ENCODE results near the gene DNASE1L2. TPM values are rescaled to one million over a fixed set of nuclear protein-coding genes. Genes with fewer than 3 reads are reported as not detected.

Gene DNASE1L2
- total RNA-seq, 1 experiment from 2014 or later, result 1.5 TPM

DNA sequence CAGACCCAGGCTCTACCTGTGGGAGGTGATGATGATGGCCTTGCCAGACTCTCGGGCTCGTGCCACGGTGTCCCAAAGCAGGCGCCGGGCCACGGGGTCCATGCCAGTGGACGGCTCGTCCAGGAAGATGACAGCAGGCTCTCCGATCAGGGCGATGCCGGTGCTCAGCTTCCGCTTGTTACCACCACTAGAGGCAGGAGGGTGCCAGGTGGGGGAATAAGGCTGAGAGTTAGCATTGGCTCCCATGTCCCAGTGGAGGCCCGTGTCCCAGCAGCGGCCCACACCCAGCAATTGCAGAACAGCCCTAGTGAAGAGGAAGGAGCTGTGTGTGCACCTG is 42.0 kb downstream of the DNASE1L2 start:
- no TSS peak for BruUV-seq (replicated peaks)
- no peak overlapping the region for H3K27ac Mint-ChIP-seq (ENCODE audit: low read depth, unreplicated experiment)
- H3K4me1 Mint-ChIP-seq (ENCODE audit: insufficient read depth, unreplicated experiment), result no peaks in the 10 kb centered on the region
- TF ChIP-seq, protein P1, sequence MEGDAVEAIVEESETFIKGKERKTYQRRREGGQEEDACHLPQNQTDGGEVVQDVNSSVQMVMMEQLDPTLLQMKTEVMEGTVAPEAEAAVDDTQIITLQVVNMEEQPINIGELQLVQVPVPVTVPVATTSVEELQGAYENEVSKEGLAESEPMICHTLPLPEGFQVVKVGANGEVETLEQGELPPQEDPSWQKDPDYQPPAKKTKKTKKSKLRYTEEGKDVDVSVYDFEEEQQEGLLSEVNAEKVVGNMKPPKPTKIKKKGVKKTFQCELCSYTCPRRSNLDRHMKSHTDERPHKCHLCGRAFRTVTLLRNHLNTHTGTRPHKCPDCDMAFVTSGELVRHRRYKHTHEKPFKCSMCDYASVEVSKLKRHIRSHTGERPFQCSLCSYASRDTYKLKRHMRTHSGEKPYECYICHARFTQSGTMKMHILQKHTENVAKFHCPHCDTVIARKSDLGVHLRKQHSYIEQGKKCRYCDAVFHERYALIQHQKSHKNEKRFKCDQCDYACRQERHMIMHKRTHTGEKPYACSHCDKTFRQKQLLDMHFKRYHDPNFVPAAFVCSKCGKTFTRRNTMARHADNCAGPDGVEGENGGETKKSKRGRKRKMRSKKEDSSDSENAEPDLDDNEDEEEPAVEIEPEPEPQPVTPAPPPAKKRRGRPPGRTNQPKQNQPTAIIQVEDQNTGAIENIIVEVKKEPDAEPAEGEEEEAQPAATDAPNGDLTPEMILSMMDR (IDR thresholded peaks at IDR 0.05; ENCODE audit: unreplicated experiment), result no peak
- peaks cover 6% of the 10 kb centered on the region for H3K36me3 Mint-ChIP-seq (ENCODE audit: insufficient read depth, unreplicated experiment)
- POLR2A ChIA-PET, result no interaction called here
- H3K27me3 Mint-ChIP-seq (ENCODE audit: insufficient read depth, unreplicated experiment), result peaks cover 23% of the 10 kb centered on the region
- H3K4me3 Mint-ChIP-seq (ENCODE audit: unreplicated experiment), result no peak overlapping the region
- CTCF ChIA-PET, result no interaction called here
- no peak for DNase-seq (ENCODE audit: unreplicated experiment)
- no peaks in the 10 kb centered on the region for H3K9me3 Mint-ChIP-seq (ENCODE audit: unreplicated experiment)
- intact Hi-C loops (cut with micrococcal nuclease), result no loop called here

DNA sequence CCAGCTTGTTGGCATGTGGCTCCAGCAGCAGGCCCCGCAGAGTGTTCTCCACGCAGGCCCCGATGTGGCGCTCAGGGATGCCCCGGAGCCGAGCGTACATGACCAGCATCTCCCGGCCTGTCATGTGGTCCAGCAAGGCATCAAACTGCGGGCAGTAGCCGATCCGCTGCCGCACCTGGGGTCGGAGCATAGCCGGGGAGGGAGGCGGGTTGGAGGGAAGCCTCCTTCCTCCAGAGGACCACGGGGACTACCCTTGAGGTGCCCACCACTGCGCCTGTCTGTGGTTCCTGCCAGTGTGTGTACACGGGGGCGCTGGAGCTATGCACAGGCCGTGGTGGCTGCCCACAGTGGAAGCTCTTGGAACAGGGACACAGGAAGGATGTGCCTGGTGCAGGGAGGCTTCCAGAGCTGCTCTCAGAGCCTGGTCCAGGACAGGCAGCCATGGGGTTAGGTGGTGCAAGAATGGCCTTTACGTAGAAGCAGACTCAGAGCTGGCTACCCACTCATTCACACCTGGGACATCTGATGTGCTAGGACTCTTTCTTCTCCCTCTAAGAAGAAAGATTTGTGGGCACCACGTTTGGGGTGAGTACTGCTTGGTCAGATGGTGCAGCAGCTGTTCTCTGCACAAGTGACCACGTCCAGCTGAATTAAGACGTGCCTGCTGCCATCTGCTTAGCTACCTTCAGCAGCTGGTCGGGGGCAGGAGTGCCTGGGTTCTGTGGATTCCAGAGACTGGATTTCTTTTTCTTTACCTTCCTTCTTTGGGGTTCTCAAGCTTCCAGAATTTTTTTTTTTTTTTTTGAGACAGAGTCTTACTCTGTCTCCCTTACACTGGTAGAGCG is 42.9 kb downstream of the DNASE1L2 start:
- TF ChIP-seq, protein P1 (IDR thresholded peaks at IDR 0.05; ENCODE audit: unreplicated experiment), result no peak
- H3K9me3 Mint-ChIP-seq (ENCODE audit: unreplicated experiment), result no peaks in the 10 kb centered on the region
- H3K27me3 Mint-ChIP-seq (ENCODE audit: insufficient read depth, unreplicated experiment), result peaks cover 23% of the 10 kb centered on the region
- no peaks in the 10 kb centered on the region for H3K4me1 Mint-ChIP-seq (ENCODE audit: insufficient read depth, unreplicated experiment)
- intact Hi-C loops (cut with micrococcal nuclease), result no loop called here
- POLR2A ChIA-PET, result no interaction called here
- peaks cover 6% of the 10 kb centered on the region for H3K36me3 Mint-ChIP-seq (ENCODE audit: insufficient read depth, unreplicated experiment)
- no TSS peak for BruUV-seq (replicated peaks)
- CTCF ChIA-PET, result interaction anchor here (0.6 kb wide), 1 partner anchor 61 kb away, joined by 3 read pairs; the partner anchor contains the start of gene ABCA3
- DNase-seq (ENCODE audit: unreplicated experiment), result no peak
- no peak overlapping the region for H3K4me3 Mint-ChIP-seq (ENCODE audit: unreplicated experiment)
- H3K27ac Mint-ChIP-seq (ENCODE audit: low read depth, unreplicated experiment), result no peak overlapping the region

DNA sequence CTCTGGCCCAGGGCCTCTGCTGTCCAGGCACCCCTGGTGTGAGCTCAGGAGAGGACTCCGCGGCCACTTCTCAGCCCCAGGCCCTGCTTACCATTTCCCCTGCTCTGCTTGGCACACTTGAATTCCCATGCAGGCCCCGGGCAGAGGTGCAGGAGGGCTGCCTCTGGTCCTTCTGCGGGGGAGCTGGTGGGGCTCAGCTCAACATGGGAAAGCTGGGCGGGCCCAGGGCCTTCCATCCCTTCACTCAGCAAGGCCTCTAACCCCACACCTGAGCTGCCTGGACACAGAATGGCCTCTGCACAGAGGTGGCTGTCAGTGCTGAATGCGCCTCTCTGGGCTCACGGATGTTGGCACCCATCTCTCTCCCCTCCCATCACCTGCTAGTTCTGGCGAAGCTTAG is 44.2 kb downstream of the DNASE1L2 start:
- POLR2A ChIA-PET, result no interaction called here

DNA sequence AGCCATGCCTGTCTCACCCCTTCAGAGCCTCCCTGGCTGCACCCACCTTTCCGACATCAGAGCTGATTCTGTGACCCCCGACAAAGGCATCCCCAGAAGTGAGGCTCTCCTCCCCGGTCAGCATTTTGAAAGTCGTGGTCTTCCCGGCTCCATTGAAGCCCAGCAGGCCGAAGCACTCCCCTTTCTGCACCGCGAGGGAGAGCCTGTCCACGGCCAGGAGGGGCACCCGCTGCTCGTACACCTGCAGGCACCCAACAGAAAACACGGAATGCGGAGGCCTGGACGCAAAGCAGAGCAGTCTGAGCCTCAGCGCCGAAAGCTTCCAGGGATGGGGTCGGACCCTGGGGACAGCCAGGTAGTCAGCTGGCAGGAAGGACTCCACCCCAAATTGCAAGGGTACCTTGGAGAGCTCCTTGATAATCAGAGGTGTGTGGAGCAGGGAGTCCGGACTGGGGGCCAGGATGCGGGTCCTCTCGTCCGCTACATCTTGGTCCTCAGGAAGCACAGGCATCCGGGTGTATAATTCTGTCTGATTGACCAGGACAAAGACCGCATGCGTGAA is 44.8 kb downstream of the DNASE1L2 start:
- CTCF ChIA-PET, result interaction anchor here (1.1 kb wide), 1 partner anchor 44 kb away, joined by 4 read pairs; no protein-coding TSS in a partner anchor

More for the DNA sequence above, 44.2 kb downstream of the DNASE1L2 start:
- no peak for DNase-seq (ENCODE audit: unreplicated experiment)
- H3K27me3 Mint-ChIP-seq (ENCODE audit: insufficient read depth, unreplicated experiment), result peaks cover 23% of the 10 kb centered on the region
- no peak overlapping the region for H3K4me3 Mint-ChIP-seq (ENCODE audit: unreplicated experiment)
- TF ChIP-seq, protein P1 (IDR thresholded peaks at IDR 0.05; ENCODE audit: unreplicated experiment), result no peak
- H3K4me1 Mint-ChIP-seq (ENCODE audit: insufficient read depth, unreplicated experiment), result no peaks in the 10 kb centered on the region
- CTCF ChIA-PET, result no interaction called here
- H3K9me3 Mint-ChIP-seq (ENCODE audit: unreplicated experiment), result no peaks in the 10 kb centered on the region
- no peak overlapping the region for H3K27ac Mint-ChIP-seq (ENCODE audit: low read depth, unreplicated experiment)
- H3K36me3 Mint-ChIP-seq (ENCODE audit: insufficient read depth, unreplicated experiment), result peaks cover 6% of the 10 kb centered on the region
- BruUV-seq (replicated peaks), result no TSS peak
- intact Hi-C loops (cut with micrococcal nuclease), result no loop called here

More for the DNA sequence above, 44.8 kb downstream of the DNASE1L2 start:
- H3K36me3 Mint-ChIP-seq (ENCODE audit: insufficient read depth, unreplicated experiment), result peaks cover 6% of the 10 kb centered on the region
- intact Hi-C loops (cut with micrococcal nuclease), result no loop called here
- BruUV-seq (replicated peaks), result no TSS peak
- TF ChIP-seq, protein P1 (IDR thresholded peaks at IDR 0.05; ENCODE audit: unreplicated experiment), result no peak
- POLR2A ChIA-PET, result no interaction called here
- peaks cover 23% of the 10 kb centered on the region for H3K27me3 Mint-ChIP-seq (ENCODE audit: insufficient read depth, unreplicated experiment)
- no peak for DNase-seq (ENCODE audit: unreplicated experiment)
- no peaks in the 10 kb centered on the region for H3K9me3 Mint-ChIP-seq (ENCODE audit: unreplicated experiment)
- H3K4me3 Mint-ChIP-seq (ENCODE audit: unreplicated experiment), result no peak overlapping the region
- no peak overlapping the region for H3K27ac Mint-ChIP-seq (ENCODE audit: low read depth, unreplicated experiment)
- no peaks in the 10 kb centered on the region for H3K4me1 Mint-ChIP-seq (ENCODE audit: insufficient read depth, unreplicated experiment)
